H1 (cell line): ENCODE results near the gene RPTOR.

Experiments
- CREB1 ChIP-seq: IDR thresholded peaks from 2 replicates; pipeline ENCODE4 v1.6.1; 2012; ENCODE audit warnings: inconsistent platforms
- EZH2 ChIP-seq: fragments of 200-600 bp; sonication (generic); IDR thresholded peaks from 2 replicates; pipeline ENCODE4 v1.7.1; 2012; ENCODE audit warnings: low read depth, mild to moderate bottlenecking, moderate library complexity, low read length, inconsistent platforms; ENCODE audit not compliant: severe bottlenecking
- GTF2F1 ChIP-seq: IDR thresholded peaks from 2 replicates; pipeline ENCODE4 v1.6.1; 2012; ENCODE audit warnings: low read depth, low read length, improper control_type of control experiment, borderline replicate concordance
- POLR2A ChIP-seq, 2 experiments: IDR thresholded peaks; 1 replicate in 1 of 2; 2 replicates in 1 of 2; pipeline ENCODE4 v1.6.1; 2011; ENCODE audit warnings: low read depth in 2 of 2, low read length in 2 of 2, mild to moderate bottlenecking in 2 of 2; ENCODE audit errors: control extremely low read depth in 1 of 2
- POLR2AphosphoS5 ChIP-seq: IDR thresholded peaks from 2 replicates; pipeline ENCODE4 v1.6.1; 2011; ENCODE audit warnings: low read depth, low read length
- SP1 ChIP-seq: IDR thresholded peaks from 2 replicates; pipeline ENCODE4 v1.6.1; 2011; ENCODE audit warnings: low read depth, low read length
- YY1 ChIP-seq: IDR thresholded peaks from 2 replicates; pipeline ENCODE4 v1.6.1; 2011; ENCODE audit warnings: low read depth, mild to moderate bottlenecking, low read length
- TF ChIP-seq, protein P1 (sequence below), 3 experiments: IDR thresholded peaks; 1 replicate in 2 of 3; 2 replicates in 1 of 3; pipeline versions ENCODE4 v1.5.1 to v1.6.1; 2011; ENCODE audit warnings: low read length in 3 of 3, mild to moderate bottlenecking in 3 of 3, inconsistent platforms in 2 of 3, low read depth in 1 of 3, moderate library complexity in 1 of 3; ENCODE audit not compliant: insufficient read depth in 1 of 3; ENCODE audit errors: control extremely low read depth in 1 of 3

DNA sequence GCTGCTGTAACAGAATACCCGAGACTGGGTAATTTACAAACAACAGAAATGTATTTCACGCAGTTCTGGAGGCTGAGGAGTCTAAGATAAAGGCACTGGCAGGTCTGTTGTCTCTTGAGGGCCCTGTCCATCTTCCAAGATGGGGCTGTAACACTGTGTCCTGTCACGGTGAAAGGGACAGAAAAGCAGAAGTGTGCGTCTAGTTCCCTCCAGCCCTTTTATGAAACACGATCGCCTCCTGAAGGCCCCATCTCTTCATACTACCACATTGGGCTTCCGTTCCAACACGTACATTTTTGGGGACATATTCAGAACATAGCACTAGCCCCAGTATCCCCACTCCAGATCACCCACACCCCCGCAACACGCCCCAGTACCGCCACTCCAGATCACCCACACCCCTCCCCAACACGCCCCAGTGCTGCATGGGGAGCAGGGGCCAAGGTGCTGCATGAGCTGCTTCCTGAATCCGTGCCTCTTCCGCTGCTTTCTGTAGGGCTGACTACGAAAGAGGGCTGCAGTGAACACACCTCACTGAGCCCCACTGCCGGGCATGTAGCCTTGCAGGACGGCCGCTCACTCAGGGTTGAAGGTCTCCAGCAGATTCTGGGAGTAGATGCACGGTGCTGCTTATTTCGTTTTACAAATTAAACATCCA, 91.9 kb downstream of the RPTOR start:
- TF ChIP-seq CREB1 = no peak
- TF ChIP-seq, protein P1, sequence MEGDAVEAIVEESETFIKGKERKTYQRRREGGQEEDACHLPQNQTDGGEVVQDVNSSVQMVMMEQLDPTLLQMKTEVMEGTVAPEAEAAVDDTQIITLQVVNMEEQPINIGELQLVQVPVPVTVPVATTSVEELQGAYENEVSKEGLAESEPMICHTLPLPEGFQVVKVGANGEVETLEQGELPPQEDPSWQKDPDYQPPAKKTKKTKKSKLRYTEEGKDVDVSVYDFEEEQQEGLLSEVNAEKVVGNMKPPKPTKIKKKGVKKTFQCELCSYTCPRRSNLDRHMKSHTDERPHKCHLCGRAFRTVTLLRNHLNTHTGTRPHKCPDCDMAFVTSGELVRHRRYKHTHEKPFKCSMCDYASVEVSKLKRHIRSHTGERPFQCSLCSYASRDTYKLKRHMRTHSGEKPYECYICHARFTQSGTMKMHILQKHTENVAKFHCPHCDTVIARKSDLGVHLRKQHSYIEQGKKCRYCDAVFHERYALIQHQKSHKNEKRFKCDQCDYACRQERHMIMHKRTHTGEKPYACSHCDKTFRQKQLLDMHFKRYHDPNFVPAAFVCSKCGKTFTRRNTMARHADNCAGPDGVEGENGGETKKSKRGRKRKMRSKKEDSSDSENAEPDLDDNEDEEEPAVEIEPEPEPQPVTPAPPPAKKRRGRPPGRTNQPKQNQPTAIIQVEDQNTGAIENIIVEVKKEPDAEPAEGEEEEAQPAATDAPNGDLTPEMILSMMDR (IDR thresholded peaks at IDR 0.05; ENCODE audit: control extremely low read depth in 1 of 3, insufficient read depth in 1 of 3, low read depth in 1 of 3, low read length in 3 of 3) = no peak
- TF ChIP-seq POLR2AphosphoS5 = no peak
- TF ChIP-seq POLR2A (IDR thresholded peaks at IDR 0.05; ENCODE audit: control extremely low read depth in 1 of 2, low read depth in 2 of 2, low read length in 2 of 2) = no peak
- TF ChIP-seq EZH2 = no peak
- no peak for TF ChIP-seq YY1
- TF ChIP-seq SP1 = no peak
- no peak for TF ChIP-seq GTF2F1
